Umbilical cord (tissue), 2 donors: ENCODE data around the gene GLCE. TPM values are rescaled to one million over a fixed set of nuclear protein-coding genes. Genes with fewer than 3 reads are reported as not detected.
"Not testable (repeated sequence)": the region's sequence is repeated elsewhere in the genome, so short reads cannot be mapped to it uniquely, and the experiment has no call there.

Source experiments
- DNase-seq: peaks from one replicate; pipeline ENCODE4 v3.0.0-alpha.2; 2015; ENCODE audit warnings: low spot score
- total RNA-seq: library from RNA; depleted of rRNA; stranded (reverse); fragments of >200 nt; gene quantifications from one replicate; pipeline ENCODE4 v1.2.3, GENCODE V29; 2014; ENCODE audit warnings: low replicate concordance; ENCODE audit not compliant: insufficient read depth

Gene GLCE
- total RNA-seq, 1 donor from 2014 or later, result 33.5 TPM

DNA sequence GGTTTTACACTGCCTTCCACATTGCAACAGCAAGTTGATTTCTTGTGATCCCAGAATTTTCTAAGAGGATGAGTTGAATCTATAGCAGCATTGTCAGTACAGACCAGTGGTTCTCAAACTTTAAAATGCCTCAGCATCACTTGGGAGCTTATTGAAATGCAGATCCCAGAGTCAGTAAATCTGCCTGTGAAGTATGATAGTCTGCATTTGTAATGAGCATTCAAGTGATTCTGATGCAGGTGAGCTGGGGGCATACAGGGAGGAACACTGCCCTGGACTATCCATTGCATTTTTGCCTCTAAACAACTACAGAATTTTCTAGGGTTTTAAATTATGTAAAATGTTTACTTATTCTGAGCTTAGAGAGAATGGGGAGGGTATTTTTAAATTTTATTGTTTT lies 110.8 kb downstream of the GLCE start:
- no peak for DNase-seq

DNA sequence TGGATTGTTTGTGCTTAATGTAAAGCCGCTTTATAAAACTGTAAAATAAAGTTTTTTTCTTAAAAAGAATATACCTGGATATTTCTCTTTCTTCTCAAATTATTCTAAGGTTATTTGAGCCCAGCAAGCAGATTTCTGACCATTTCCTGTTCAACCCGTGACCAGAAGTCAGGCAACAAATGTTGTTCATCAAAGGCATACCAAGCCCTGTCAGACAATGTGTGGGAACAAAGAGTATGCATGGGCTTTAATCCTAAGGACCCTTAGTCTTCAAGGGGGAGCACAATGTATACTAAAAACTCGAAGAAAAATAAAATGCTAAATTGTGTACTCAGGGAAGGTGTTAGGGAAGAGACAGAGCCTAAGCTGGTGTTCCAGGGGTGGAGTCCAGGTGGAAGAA lies 111.7 kb downstream of the GLCE start:
- DNase-seq, result no peak

DNA sequence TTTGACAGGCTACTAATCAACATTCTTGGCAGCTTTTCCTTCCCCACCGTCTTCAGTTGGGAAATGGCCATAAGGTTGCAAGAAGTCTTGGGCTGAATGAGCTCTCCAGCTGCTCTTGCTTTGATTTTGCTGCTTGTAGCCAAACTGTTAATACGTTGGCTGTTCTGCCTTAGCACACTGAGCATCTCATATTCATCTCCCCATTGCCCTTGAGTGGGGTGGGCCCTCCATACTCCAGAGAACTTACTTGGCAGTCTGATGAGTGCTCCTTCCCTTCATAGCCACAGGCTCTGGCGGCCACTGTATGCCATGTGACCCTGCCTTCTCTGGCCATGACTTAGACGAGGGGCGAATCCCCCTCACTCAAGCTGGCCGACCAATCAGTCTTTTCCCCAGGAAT lies 112.5 kb downstream of the GLCE start:
- DNase-seq, result no peak

DNA sequence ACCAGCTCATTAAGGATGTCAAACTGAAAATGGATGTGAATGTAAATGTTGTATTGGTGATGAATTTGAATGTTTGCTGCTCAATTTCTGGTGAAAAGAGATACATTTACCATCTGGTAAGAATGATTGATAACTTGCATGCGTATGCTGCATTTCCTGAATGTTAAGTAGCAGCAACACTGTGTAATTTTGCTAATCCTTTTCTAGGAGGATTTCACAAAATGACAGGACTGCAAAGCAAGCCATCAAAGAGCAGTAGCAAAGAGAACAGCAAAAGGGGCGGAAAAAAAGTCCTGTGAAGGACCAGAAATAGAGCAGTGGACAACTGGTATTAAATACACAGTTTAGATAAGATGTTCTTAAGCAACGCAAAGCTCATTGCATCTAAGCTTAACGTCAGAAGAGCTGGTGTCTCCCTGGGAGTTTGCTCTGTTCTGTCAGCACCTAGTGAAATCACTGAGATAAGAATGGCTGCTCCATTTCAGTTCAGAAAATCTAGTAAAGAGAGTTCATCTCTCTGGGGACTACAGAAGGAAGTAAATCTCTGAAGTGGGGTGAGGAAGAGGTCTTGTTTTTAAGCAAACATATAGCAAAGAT lies 114.7 kb downstream of the GLCE start:
- DNase-seq, result peak; percentile 91

DNA sequence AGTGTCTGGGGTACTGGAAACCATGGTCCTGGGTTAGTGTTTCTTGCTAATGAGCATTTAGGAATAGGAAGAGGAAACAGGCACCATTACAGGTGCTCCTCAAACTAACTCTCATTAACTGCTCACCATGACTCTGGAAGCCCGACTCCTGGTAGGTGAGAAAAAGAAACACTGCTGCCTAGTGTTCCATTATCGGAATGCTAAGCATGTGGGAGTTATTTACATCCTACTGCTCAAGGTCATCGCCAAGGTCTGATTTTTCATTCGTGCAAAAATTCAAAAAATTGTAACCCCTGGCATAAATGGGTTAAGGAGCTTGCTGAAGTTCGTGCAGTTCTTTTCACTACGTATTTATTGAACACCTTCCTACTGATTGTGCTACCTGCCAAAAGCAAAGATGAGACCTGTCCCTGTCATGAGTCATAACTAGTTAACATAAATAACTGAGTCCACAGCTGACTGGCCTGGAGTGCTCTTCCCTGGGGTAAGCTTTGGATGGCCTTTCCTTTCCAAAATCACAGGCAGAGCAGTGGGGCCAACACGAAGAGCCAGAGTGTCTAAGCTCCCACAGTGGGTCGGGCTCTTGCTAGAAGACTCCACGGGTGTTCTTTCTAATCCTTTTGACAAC lies 115.6 kb downstream of the GLCE start:
- DNase-seq, result no peak

DNA sequence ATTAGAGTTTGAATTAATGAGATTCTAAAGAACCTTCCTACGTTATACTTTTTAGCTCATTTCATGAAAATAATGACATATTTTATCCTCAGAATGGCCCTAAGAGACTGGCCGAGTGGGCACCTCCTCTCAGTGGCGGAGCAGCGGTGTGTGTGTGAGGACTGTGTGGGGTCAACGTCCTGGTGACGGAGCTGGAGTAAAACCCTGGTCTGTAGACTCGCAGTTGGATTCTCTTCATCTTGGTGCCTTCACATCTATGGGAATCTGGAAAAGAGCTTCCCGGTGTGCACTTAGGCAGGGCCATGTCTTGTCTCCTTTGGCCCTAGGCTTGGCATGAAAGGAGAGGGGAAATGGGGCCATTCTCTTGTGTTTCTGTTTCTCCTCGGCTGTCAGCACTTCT lies 116.9 kb downstream of the GLCE start:
- DNase-seq, result no peak

DNA sequence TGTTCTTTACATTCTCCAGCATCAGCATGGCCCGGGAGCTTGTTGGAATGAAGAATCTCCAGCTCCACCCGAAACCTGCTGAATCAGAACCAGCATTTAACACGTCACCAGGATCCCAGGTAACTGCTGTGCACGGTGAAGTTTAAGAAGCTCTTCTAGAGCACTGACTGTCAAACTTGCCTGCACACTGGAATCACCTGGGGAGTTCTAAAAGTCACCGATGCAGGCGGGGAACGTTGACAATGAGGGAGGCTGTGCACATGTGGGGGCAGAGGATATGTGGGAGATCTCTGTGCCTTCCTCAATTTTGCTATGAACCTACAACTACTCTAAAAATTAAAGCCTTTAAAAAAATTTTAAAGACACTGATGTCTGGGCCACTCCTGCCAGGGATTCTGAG lies 119.2 kb downstream of the GLCE start:
- DNase-seq, result no peak

DNA sequence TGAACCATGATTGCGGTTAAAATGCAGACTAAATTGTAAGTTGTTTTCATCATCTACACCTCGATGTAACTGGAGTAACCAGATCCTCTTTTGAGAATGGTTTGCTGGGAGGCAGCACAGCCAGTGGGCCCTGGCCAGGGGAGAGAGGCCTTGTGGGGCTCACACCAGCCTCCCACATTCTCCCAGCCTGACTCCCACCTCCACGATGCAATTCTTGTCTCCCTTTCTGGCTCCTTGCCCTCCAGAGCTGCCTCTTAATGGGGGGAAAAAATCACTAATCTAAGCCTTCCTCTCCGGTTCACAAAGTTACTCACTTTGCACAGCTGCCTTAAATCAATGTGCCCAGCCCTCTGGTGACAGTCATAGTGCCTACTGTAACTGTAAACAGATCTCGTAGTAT lies 120.3 kb downstream of the GLCE start:
- no peak for DNase-seq

DNA sequence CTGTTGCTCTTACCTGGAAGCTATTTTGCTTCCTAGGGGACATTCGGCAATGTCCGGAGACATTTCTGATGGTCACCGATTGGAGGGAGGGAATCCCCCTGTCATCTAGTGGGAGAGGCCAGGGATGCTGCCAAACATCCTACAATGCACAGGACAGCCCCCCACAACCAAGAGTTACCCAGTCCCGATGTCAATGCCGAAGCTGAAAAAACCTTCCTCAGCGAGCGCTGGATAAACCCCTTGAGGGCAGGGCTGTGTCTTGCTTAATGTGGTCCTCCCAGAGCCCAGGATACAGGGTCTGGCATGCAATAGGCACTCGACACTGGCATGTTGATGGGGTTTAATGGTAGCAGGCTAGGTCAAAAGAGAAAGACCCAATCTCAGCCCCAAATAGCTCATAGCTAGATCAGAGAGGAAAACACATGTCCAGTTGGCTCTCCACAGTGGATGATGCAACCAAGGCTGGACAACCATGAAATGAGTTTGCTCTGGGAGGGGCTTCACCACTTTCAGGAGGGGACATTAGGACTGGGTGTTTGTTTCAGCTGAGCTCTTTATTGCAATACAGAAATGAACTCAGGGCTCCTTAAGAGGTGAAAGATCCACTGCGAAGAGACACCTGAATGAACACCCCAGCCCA lies 121.8 kb downstream of the GLCE start:
- no peak for DNase-seq

DNA sequence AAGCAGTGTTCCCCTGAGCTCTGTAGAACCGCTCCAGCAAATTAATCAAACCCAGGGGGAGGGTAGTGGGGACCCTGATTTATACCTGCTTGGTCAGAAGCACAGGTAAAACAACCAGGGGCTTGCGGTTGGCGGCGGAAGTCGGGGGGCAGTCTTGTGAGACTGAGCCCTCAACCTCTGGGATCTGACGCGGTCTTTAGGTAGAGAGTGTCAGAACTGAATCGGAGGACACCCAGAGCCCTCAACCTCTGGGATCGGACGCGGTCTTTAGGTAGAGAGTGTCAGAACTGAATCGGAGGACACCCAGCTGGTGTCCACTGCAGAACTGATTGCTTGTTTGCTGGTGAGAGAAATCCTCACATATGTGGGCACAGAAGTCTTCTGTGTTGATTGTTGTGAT lies 125.4 kb downstream of the GLCE start:
- DNase-seq, result no peak

DNA sequence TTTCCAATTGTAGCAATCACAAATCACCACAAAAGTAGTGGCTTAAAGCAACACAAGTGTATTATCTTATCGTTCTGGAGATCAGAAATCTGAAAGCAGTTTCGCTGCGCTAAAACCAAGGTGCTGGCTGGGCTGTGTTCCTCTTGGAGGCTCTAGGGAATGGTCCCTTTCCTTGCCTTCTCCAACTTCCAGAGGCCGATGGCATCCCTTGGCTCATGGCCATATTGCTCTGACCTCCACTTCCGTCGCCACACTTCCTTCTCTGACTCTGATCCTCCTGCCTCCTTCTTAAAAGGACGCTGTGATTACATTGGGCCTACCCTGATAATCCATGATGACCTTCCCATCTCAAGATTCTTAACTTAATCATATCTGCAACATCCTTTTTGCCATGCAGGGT lies 127.6 kb downstream of the GLCE start:
- no peak for DNase-seq

DNA sequence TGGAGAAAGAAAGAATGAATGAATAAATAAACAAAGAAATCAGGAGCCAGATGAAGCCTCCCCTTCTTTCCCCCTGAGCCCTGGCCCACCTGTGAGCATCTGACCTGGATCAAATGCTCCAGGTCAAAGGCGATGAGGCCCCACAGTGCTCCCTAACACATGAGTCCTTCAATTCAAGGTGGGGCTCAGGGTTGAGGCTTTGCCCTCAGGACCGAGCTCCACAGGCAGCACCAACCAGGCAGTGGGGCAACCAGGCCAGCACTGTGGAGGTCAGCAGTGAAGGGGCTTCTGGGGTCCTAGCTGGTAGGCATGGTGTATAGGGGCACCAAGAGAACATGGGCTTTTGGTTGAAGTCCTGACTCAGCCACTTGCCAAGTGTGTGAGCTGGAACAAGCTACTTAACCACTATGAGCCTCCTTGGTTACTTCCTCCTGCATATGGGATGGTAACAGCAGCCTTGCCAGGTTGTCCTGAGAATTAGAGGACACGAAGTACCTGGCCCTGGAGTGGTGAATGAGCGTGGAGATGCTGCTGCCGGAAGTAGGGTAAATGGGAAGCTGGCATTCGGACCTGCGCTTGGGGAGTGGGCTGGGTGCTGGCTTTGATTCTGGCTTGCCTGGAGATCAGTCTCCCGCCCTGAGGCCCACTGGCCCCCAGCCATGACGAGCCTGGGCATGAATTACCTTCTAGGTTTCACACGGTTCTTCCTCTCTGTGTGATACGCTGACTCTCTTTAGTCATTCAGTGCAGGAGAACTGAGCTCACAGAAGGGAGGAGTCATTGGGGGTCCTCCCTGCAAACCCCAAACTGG lies 128.3 kb downstream of the GLCE start:
- no peak for DNase-seq

DNA sequence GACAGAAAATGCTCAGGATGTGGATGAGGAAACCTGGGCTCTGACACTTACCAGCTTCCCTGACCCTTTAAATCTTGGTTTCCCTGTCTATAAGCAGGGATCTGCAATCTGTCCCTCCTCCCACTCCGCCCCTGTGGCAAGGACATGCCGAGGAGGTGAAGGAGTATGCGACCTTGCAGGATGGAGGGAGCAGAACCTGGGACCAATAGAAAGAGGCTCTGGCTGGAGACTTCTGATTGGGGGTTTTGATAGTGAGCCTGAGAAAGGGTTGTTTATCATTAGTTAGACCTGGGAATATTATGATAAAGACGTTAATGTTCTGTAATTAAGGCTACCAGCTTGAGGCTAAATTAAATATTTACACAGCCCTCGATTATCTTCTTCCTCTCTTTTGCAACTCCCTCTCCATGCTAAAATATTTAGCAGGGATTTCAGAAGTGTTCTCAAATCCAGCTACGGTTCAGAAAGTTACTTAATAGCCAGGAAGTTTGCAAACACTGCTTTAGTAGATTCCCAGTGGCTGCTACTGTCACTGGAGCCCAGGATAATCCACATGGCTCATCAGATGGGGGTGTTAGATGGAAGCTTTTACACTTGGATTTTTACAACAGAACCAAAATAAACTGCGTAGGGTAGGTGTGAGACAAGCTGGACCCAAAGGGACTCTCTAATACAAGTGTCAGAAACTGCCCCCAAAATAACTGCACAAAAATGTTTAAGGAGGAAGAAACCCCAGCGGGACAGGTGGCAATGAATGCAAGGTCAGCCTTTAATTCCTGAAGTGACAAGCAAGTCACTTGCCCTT lies 129.1 kb downstream of the GLCE start:
- no peak for DNase-seq

DNA sequence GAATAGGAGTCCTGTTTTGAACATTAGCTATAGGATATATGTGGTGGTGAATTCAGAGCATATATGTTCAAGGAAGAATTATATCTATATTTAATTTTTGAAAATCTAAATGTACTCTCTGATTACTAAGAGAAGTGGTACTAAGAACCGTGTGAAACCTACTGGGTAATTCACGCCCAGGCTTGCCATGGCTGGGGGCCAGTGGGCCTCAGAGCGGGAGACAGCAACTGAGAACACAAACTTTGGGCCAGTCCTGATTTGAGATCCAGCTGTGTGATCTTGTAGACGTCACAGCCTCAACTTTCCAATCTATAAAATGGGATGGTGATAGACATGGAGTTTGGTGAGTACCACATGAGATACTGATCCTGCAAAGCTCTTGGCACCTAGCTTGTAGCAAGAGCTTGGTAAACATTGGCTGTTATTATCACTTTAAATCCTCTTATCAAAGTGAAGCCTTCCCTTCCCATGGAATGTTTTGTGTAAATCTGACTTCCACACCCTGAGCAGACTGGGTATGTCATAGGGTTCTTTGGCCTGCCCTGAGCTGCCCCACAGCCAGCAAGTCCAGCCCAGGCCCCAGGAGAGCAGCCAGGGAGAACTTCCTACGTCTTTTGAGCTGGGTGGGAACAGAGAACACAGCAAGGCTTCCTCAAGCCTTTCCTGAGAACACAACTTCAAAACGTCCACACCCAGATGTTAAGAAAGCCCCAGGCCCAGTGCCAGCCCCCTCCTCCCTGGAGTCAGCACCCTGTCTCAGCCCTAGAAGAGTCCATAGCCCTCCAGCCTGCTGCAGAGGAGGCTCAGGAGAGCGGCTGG lies 130.1 kb downstream of the GLCE start:
- peak; percentile 66 for DNase-seq

DNA sequence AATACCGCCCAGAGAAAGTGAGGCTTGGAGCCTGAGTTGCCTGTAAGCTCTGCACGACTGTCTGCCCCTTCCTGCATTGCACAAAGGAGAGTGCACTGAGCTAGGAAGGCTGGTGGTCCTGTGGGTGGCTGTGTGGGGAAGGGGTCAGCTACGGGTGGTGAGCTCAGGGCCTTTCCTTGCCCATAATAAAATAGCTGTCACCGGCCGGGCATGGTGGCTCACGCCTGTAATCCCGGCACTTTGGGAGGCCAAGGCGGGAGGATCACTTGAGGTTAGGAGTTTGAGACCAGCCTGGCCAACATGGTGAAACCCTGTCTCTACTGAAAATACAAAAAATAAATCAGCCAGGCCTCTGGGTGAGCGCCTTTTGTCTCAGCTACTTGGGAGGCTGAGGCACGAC lies 131.2 kb downstream of the GLCE start:
- DNase-seq, result not testable (repeated sequence)

DNA sequence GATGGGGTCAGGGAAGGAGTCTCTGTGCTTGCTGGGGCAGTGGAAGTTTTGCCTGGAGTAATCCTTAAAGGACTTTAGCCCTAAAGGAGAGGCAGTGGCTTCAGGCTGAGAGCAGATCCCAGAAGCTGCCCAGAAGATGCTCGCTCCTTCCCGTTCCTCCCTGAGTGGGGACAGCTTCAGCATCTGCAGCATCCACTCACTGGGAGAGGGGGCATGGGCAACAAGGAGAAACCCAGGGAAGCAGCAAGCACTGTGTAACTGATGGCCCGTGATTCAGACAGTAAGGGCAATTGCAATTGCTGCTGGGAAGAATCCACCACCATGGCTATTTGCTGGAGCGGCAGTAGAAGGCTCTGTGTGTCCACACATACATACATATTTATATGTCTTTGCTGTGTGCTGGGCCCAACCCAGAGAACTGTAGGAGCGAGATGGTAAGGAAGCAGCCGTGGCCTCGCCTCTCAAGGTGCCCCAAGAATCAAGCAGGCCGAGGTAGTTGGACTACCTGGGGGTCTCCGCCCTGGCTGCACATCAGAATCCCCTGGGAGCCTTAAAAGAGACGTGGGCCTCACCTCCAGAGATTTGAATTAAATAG lies 132.5 kb downstream of the GLCE start:
- no peak for DNase-seq

DNA sequence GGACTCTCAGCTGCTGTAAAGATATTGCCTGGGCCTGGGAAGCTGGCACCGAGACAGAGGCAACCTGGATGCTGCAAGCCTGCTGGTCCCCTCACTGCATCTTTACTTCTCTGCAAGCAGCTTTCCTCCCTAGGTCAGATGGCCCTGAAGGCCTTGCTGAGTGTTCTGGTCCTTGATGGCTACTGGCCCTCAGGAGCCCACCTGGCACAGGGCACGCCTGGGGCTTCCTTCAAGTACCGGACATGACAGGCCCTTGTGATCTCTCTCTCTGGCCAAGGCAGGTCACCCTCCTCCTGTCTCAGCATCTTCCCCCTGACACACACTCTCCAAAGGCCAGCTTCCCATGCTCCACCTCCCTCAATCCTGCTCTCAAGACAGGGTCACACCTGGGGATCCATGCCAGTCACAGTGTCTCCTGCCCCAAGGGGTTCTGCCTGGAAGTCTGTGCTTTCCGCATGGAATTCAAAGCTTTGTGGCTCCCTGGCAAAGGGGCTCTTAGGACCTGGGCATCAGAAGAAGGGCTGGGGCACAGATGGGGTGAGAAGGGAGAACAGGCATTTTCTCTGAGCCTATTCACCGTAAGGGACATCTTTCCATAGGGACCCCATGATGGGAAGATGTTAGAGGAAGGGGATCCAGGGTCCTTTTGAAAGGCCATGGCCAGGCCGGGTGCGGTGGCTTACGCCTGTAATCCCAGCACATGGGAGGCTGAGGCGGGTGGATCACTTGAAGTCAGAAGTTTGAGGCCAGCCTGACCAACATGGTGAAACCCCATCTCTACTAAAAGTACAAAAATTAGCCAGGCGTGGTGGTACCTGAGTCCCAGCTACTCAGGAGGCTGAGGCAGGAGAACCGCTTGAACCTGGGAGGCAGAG lies 133.5 kb downstream of the GLCE start:
- DNase-seq, result no peak

DNA sequence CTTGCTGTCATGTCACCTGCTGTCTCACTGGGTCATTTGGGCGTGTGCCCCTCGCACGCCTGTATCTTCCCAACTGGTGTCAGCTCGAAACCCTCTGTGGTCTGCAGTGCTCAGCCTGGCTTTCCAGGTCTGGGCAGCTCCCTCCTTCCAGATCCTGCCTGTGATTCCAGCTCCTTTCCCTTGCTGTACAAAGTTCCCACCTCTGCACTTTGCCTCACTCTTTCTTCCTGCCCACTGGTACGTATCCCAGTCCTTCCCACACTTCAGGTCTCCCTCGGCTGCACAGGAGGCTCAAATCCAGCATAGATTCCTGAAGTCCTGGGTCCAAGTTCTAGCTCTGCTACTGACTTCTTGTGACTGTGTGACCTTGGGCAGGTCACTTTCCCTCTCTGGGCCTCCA lies 136.2 kb downstream of the GLCE start:
- no peak for DNase-seq

DNA sequence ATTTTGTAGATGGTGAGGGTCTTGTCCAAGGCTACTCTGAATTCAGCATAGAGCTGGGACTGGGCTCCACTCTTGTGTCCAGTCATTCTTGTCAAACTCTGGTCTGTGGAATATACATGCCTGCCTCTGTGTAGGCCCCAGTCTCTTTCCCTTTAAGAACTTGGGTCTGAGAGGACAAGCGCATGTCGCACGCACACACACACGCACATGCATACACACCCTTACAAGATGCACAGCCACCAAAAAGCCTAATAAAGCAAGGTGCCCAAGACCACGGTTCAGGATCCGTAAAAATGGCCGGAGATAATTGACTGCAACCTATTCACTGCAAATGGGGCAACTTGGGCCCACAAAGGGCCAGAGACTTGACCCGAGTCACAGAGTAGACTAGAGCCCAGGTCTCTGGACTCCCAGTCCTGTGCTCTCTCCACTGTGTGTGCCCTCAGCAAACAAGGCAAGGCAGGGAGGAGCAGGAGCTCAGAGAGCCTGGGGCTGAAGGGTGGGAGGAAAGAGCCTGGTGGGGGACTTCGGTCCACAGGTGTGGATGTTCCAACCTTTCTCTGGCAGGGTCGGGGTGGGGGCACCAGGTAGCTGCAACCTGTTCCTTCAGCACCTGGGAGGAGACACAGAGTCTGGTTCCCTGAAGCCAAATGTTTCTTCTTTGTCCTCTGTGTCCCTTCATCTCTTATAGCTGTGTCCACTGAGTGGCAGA lies 137.4 kb downstream of the GLCE start:
- DNase-seq, result no peak
